AG04450 (cell line): ENCODE measurements around the gene BRIP1. TPM values are rescaled to one million over a fixed set of nuclear protein-coding genes. Genes with fewer than 3 reads are reported as not detected.

ENCODE experiments used
- CTCF ChIA-PET: fragments of 300-600, 350-600 bp; formaldehyde crosslinking; extraction: SDS; loops from one replicate; lab custom pipeline; 2022; ENCODE audit warnings: antibody characterized with exemption, inconsistent platforms; lab: Charles Lee
- POLR2A ChIA-PET: fragments of 350-600 bp; formaldehyde crosslinking; extraction: SDS; loops from one replicate; lab custom pipeline; 2021; ENCODE audit warnings: antibody characterized with exemption, inconsistent platforms; lab: Yijun Ruan, JAX
- DNase-seq: peaks from one replicate; pipeline ENCODE4 v3.0.0-alpha.2; 2011; ENCODE audit warnings: low read depth, low spot score
- H3K27ac ChIP-seq: one replicate; pipeline ENCODE4 v1.5.1; 2012; ENCODE audit warnings: low read depth, low read length, control low read depth
- H3K27me3 ChIP-seq: one replicate; pipeline ENCODE4 v1.6.0; 2012; ENCODE audit warnings: low read length; ENCODE audit not compliant: control insufficient read depth, insufficient read depth
- H3K4me3 ChIP-seq: 2 replicates; pipeline ENCODE4 v1.5.1; 2011; ENCODE audit warnings: mild to moderate bottlenecking, low read depth, low read length, control low read depth
- H3K9me3 ChIP-seq: 2 replicates; pipeline ENCODE4 v1.5.1; 2012; ENCODE audit warnings: low read length; ENCODE audit not compliant: control insufficient read depth, insufficient read depth
- CTCF ChIP-seq: IDR thresholded peaks from 2 replicates; pipeline ENCODE4 v1.5.1; 2011; ENCODE audit warnings: low read depth, low read length, control low read depth, inconsistent platforms
- polyA plus RNA-seq: library from polyadenylated mRNA; depleted of rRNA; stranded (reverse); fragments of >200 nt; gene quantifications from 2 replicates; pipeline ENCODE4 v1.2.3, GENCODE V29; 2011

The BRIP1 gene
- polyA plus RNA-seq, 1 experiment, result 5.0 TPM

GRCh38 chr17:61658183-61658582 is 205.1 kb downstream of the BRIP1 start:
- Histone ChIP-seq H3K4me3 (no peak overlapping the region), H3K27me3 (no peaks in the 10 kb centered on the region), H3K27ac (no peak overlapping the region), H3K9me3 (0 out of 2 replicates have a peak, but pooled peaks cover 3% of the 10 kb centered on the region)
- ChIA-PET POLR2A (no interaction called here), CTCF (interaction anchor here (0.6 kb wide), 1 partner anchor 846 kb away, joined by 3 read pairs; no protein-coding TSS in a partner anchor)
- no peak for DNase-seq
- TF ChIP-seq CTCF, result no peak

GRCh38 chr17:61657338-61657737 is 206.0 kb downstream of the BRIP1 start:
- TF ChIP-seq CTCF, result no peak
- CTCF ChIA-PET, result interaction anchor here (1.3 kb wide), 1 partner anchor 22 kb away, joined by 3 read pairs; no protein-coding TSS in a partner anchor
- POLR2A ChIA-PET, result no interaction called here
- Histone ChIP-seq H3K27ac (no peak overlapping the region), H3K9me3 (0 out of 2 replicates have a peak, but pooled peaks cover 3% of the 10 kb centered on the region), H3K4me3 (no peak overlapping the region), H3K27me3 (no peaks in the 10 kb centered on the region)
- DNase-seq, result no peak

- no peak overlapping the region for H3K4me3 ChIP-seq
- H3K27ac ChIP-seq, result no peak overlapping the region
- DNase-seq, result no peak
- CTCF ChIA-PET, result interaction anchor here (1.3 kb wide), 1 partner anchor 21 kb away, joined by 3 read pairs; no protein-coding TSS in a partner anchor
- H3K27me3 ChIP-seq, result no peaks in the 10 kb centered on the region
- POLR2A ChIA-PET, result no interaction called here
- no peak for TF ChIP-seq CTCF
- H3K9me3 ChIP-seq, result 0 out of 2 replicates have a peak, but pooled peaks cover 3% of the 10 kb centered on the region
These were observed 206.6 kb downstream of the BRIP1 start for GRCh38 chr17:61656721-61657217.

- no peaks in the 10 kb centered on the region for H3K27me3 ChIP-seq
- ChIA-PET POLR2A (no interaction called here), CTCF (interaction anchor here (1.1 to 1.2 kb wide), 2 partner anchors 16 to 186 kb away, joined by 4 to 7 read pairs; no protein-coding TSS in a partner anchor)
- TF ChIP-seq CTCF, result no peak
- no peak overlapping the region for H3K4me3 ChIP-seq
- H3K9me3 ChIP-seq, result peaks cover 10% of the 10 kb centered on the region
- no peak for DNase-seq
- no peak overlapping the region for H3K27ac ChIP-seq
These were observed 212.6 kb downstream of the BRIP1 start for GRCh38 chr17:61650749-61651148.

GRCh38 chr17:61648587-61648986 is 214.7 kb downstream of the BRIP1 start:
- ChIA-PET POLR2A (no interaction called here), CTCF (interaction anchor here (0.9 to 1.3 kb wide), 2 partner anchors 14 to 188 kb away, joined by 3 to 5 read pairs; no protein-coding TSS in a partner anchor)
- H3K4me3 ChIP-seq, result no peak overlapping the region
- peaks cover 8% of the 10 kb centered on the region for H3K9me3 ChIP-seq
- no peak for DNase-seq
- TF ChIP-seq CTCF, result no peak
- no peaks in the 10 kb centered on the region for H3K27me3 ChIP-seq
- H3K27ac ChIP-seq, result no peak overlapping the region
